Measurements from ENCODE around the gene MIER2. TPM values are rescaled to one million over a fixed set of nuclear protein-coding genes. Genes with fewer than 3 reads are reported as not detected.
A peak's percentile ranks its signal among the peaks of the same experiment; 100 is the strongest.

Gene MIER2
- polyA plus RNA-seq, 1 of the 3 experiments (the other 2 are of a cell fraction) = 15.9 TPM

DNA sequence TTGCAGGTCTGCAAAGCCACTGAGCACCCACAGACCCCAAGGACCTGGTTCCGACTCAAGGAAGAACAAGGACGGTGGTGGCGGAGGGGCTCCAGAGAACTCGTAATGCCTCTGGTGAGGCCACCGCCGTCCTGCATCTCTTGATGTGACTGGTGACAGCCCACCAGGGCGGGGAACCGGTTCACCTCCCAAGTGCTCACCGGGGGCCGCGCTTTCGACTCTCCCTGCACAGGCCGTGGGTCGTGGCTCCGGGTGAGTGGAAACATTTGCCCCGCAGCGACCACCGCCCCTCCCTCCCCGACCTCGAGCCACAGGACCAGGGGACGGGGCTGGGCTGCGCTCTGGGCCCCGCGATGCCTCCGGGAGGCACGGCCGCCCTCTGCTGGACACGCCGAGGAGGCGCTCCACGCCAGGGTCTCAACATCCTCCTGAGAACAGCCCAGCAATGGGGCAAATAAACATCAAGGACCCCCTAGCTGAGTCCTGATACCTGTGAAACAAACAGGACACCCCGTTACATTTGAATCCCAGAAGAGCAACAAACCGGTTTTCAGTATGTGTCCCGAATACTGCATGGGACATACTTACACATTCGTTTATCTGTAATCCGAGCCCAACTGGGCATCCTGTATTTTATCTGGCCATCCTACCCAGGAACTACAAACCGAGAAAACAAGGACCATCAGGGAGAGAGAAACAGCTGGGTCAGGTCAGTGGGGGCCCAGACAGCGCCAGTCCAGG is 49.5 kb downstream of the MIER2 start:
- no peak for TF ChIP-seq JUND (IDR thresholded peaks at IDR 0.05)
- TF ChIP-seq, protein P1, sequence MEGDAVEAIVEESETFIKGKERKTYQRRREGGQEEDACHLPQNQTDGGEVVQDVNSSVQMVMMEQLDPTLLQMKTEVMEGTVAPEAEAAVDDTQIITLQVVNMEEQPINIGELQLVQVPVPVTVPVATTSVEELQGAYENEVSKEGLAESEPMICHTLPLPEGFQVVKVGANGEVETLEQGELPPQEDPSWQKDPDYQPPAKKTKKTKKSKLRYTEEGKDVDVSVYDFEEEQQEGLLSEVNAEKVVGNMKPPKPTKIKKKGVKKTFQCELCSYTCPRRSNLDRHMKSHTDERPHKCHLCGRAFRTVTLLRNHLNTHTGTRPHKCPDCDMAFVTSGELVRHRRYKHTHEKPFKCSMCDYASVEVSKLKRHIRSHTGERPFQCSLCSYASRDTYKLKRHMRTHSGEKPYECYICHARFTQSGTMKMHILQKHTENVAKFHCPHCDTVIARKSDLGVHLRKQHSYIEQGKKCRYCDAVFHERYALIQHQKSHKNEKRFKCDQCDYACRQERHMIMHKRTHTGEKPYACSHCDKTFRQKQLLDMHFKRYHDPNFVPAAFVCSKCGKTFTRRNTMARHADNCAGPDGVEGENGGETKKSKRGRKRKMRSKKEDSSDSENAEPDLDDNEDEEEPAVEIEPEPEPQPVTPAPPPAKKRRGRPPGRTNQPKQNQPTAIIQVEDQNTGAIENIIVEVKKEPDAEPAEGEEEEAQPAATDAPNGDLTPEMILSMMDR (IDR thresholded peaks at IDR 0.05) = peak; percentile 26
- no peak for TF ChIP-seq RAD21 (IDR thresholded peaks at IDR 0.05; ENCODE audit: low read length)
- TF ChIP-seq, protein P2, sequence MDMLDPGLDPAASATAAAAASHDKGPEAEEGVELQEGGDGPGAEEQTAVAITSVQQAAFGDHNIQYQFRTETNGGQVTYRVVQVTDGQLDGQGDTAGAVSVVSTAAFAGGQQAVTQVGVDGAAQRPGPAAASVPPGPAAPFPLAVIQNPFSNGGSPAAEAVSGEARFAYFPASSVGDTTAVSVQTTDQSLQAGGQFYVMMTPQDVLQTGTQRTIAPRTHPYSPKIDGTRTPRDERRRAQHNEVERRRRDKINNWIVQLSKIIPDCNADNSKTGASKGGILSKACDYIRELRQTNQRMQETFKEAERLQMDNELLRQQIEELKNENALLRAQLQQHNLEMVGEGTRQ (IDR thresholded peaks at IDR 0.05; ENCODE audit: borderline replicate concordance, low read depth, low read length) = no peak
- no peak for TF ChIP-seq NRF1 (IDR thresholded peaks at IDR 0.05; ENCODE audit: low read depth, low read length)
- TF ChIP-seq, protein P3, sequence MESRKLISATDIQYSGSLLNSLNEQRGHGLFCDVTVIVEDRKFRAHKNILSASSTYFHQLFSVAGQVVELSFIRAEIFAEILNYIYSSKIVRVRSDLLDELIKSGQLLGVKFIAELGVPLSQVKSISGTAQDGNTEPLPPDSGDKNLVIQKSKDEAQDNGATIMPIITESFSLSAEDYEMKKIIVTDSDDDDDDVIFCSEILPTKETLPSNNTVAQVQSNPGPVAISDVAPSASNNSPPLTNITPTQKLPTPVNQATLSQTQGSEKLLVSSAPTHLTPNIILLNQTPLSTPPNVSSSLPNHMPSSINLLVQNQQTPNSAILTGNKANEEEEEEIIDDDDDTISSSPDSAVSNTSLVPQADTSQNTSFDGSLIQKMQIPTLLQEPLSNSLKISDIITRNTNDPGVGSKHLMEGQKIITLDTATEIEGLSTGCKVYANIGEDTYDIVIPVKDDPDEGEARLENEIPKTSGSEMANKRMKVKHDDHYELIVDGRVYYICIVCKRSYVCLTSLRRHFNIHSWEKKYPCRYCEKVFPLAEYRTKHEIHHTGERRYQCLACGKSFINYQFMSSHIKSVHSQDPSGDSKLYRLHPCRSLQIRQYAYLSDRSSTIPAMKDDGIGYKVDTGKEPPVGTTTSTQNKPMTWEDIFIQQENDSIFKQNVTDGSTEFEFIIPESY (IDR thresholded peaks at IDR 0.05; ENCODE audit: borderline replicate concordance, low read depth) = peak; percentile 47; the same call in 1 of the 2 replicates
- TF ChIP-seq POLR2AphosphoS5 (IDR thresholded peaks at IDR 0.05; ENCODE audit: low read depth, low read length) = no peak
- no peak for TF ChIP-seq SMC3 (IDR thresholded peaks at IDR 0.05; ENCODE audit: low read depth, low read length)
- ChIA-PET CTCF (interaction anchor here (1.0 to 3.4 kb wide), 3 partner anchors 23 to 28 kb away, joined by 3 to 17 read pairs (median 4); no protein-coding TSS in a partner anchor), POLR2A (interaction anchor here (1.0 kb wide), 1 partner anchor 15 kb away, joined by 3 read pairs; no protein-coding TSS in a partner anchor)
- Histone ChIP-seq H3K9me3 (no peaks in the 10 kb centered on the region), H3K4me3 (ENCODE audit: low read depth in 2 of 2, low read length in 1 of 2) (no peak overlapping the region), H3K79me2 (ENCODE audit: insufficient read depth) (no peaks in the 10 kb centered on the region), H4K20me1 (ENCODE audit: insufficient read depth) (no peaks in the 10 kb centered on the region), H3K27me3 (ENCODE audit: insufficient read depth) (no peaks in the 10 kb centered on the region), H3K36me3 (replicated peaks in 1 of 2; ENCODE audit: control insufficient read depth in 1 of 2, insufficient read depth in 2 of 2, low read length in 1 of 2) (no peaks in the 10 kb centered on the region), H3K9me2 (no peaks in the 10 kb centered on the region), H3F3A (replicated peaks; ENCODE audit: insufficient read depth) (peaks cover 2% of the 10 kb centered on the region), H3K4me1 (ENCODE audit: control insufficient read depth in 1 of 2, insufficient read depth in 2 of 2, low read depth in 1 of 2, low read length in 1 of 2) (no peaks in the 10 kb centered on the region; a peak in 1 of 4 replicates), H3K9ac (no peak overlapping the region), H3K27ac (ENCODE audit: low read depth in 2 of 2, low read length in 1 of 2) (no peak overlapping the region), H2AFZ (ENCODE audit: low read depth) (no peak overlapping the region), H3K4me2 (no peak overlapping the region)
- 81% methylated on average over 14 of the region's 38 CpGs for WGBS (ENCODE audit: low lambda C conversion rate)
- DNase-seq = peak; percentile 65

DNA sequence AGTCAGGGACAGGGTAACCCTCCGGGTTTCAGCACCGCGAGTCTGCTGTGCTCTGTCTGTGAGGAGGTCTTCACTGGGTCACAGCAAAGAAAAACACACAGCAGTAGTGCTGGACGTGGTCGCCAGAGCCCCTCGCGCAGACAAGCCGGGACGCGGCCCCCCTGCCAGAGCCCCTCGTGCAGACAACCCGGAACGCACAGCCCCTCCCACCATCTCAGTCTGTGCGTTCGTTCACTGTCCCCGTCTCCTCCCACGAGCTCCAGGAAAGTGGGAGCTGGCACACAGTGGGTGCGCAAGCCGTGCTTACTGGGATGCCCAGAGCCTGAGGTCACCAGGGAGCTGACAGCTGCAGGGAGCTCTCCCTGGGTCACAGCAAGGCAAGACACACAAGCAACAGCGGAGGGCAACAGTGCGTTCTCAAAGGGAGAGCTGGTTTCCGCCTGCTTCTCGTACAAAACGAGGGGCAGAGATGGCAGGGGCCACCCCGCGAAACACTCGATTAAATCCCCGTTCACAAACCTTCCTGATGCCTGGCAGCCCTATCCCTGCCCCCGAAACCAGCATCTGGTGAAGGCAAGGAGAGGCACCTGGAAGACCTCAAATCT is 50.2 kb downstream of the MIER2 start:
- no peaks in the 10 kb centered on the region; a peak in 1 of 4 replicates for H3K4me1 ChIP-seq (ENCODE audit: control insufficient read depth in 1 of 2, insufficient read depth in 2 of 2, low read depth in 1 of 2, low read length in 1 of 2)
- H3K9ac ChIP-seq = no peak overlapping the region
- no peaks in the 10 kb centered on the region for H3K9me2 ChIP-seq
- H3K4me3 ChIP-seq (ENCODE audit: low read depth in 2 of 2, low read length in 1 of 2) = no peak overlapping the region
- CTCF ChIA-PET = interaction anchor here (1.0 to 3.4 kb wide), 2 partner anchors 26 to 27 kb away, joined by 3 to 17 read pairs; no protein-coding TSS in a partner anchor
- H2AFZ ChIP-seq (ENCODE audit: low read depth) = no peak overlapping the region
- 46% methylated on average over 19 of the region's 29 CpGs for WGBS (ENCODE audit: low lambda C conversion rate)
- peaks cover 3% of the 10 kb centered on the region for H3F3A ChIP-seq (replicated peaks; ENCODE audit: insufficient read depth)
- POLR2A ChIA-PET = interaction anchor here (1.0 kb wide), 1 partner anchor 16 kb away, joined by 3 read pairs; no protein-coding TSS in a partner anchor
- TF ChIP-seq MXI1 (IDR thresholded peaks at IDR 0.05; ENCODE audit: low read depth, low read length) (no peak), JUND (IDR thresholded peaks at IDR 0.05) (no peak), RFX5 (IDR thresholded peaks at IDR 0.05; ENCODE audit: low read length) (no peak), POLR2AphosphoS5 (IDR thresholded peaks at IDR 0.05; ENCODE audit: low read depth, low read length) (no peak), NFIC (IDR thresholded peaks at IDR 0.05; ENCODE audit: borderline replicate concordance) (no peak), ELF1 (IDR thresholded peaks at IDR 0.05) (no peak), GABPA (IDR thresholded peaks at IDR 0.05; ENCODE audit: low read depth) (no peak), RAD21 (IDR thresholded peaks at IDR 0.05; ENCODE audit: low read length) (no peak), TAF1 (IDR thresholded peaks at IDR 0.05; ENCODE audit: borderline replicate concordance, low read depth, low read length) (no peak), TCF12 (IDR thresholded peaks at IDR 0.05) (no peak), YY1 (IDR thresholded peaks at IDR 0.05; ENCODE audit: low read depth) (no peak), SIN3A (IDR thresholded peaks at IDR 0.05; ENCODE audit: borderline replicate concordance, low read depth, low read length) (no peak), EP300 (IDR thresholded peaks at IDR 0.05; ENCODE audit: borderline replicate concordance in 1 of 2, low read depth in 1 of 2, low read length in 1 of 2) (no peak)
- no peaks in the 10 kb centered on the region for H3K9me3 ChIP-seq
- no peaks in the 10 kb centered on the region for H3K36me3 ChIP-seq (replicated peaks in 1 of 2; ENCODE audit: control insufficient read depth in 1 of 2, insufficient read depth in 2 of 2, low read length in 1 of 2)
- H4K20me1 ChIP-seq (ENCODE audit: insufficient read depth) = no peaks in the 10 kb centered on the region
- H3K27me3 ChIP-seq (ENCODE audit: insufficient read depth) = no peaks in the 10 kb centered on the region
- no peak overlapping the region for H3K4me2 ChIP-seq
- H3K79me2 ChIP-seq (ENCODE audit: insufficient read depth) = no peaks in the 10 kb centered on the region
- H3K27ac ChIP-seq (ENCODE audit: low read depth in 2 of 2, low read length in 1 of 2) = no peak overlapping the region
- peak; percentile 47 for DNase-seq
